Uterus (tissue), 4 donors: Measurements from ENCODE around the gene PPP2R5E. TPM values are rescaled to one million over a fixed set of nuclear protein-coding genes. Genes with fewer than 3 reads are reported as not detected.

Experiments used
- DNase-seq, 2 donors: peaks; one replicate each; pipeline ENCODE4 v3.0.0-alpha.2; 2019 to 2020
- H3K27ac ChIP-seq, 2 donors: fragments of 200-600 bp; sonication (generic); 1 replicate in 1 of 2; 2 replicates in 1 of 2; pipeline ENCODE4 v1.5.1; 2016 to 2018
- H3K27me3 ChIP-seq, 2 donors: fragments of 200-600 bp; sonication (generic); one replicate each; pipeline ENCODE4 v1.5.1; 2018 to 2019; ENCODE audit warnings: control low read depth in 1 of 2
- H3K36me3 ChIP-seq, 2 donors: fragments of 200-600 bp; sonication (generic); one replicate each; pipeline ENCODE4 v1.5.1; 2019; ENCODE audit warnings: control low read depth in 1 of 2
- H3K4me1 ChIP-seq, 2 donors: fragments of 200-600 bp; sonication (generic); one replicate each; pipeline ENCODE4 v1.5.1; 2018 to 2019; ENCODE audit warnings: control low read depth in 1 of 2
- H3K4me3 ChIP-seq, 2 donors: fragments of 200-600 bp; sonication (generic); 1 replicate in 1 of 2; 2 replicates in 1 of 2; pipeline ENCODE4 v1.5.1; 2018 to 2019; ENCODE audit warnings: mild to moderate bottlenecking in 1 of 2
- H3K9me3 ChIP-seq, 2 donors: fragments of 200-600 bp; sonication (generic); one replicate each; pipeline ENCODE4 v1.5.1; 2019; ENCODE audit warnings: control low read depth in 1 of 2
- POLR2A ChIP-seq, 2 donors: fragments of 450-650 bp; IDR thresholded peaks; one replicate each; pipeline ENCODE4 v1.6.1; 2016; ENCODE audit warnings: antibody characterized with exemption in 2 of 2, mild to moderate bottlenecking in 1 of 2, moderate library complexity in 1 of 2
- intact Hi-C: fragments of 100-400 bp; cut with DNase I; formaldehyde crosslinking; loops from one replicate; pipeline ENCODE4 v1.15.1; 2023; ENCODE audit warnings: low total_unique reads
- total RNA-seq, 4 donors: library from RNA; depleted of rRNA in 3 of 4; stranded (reverse); fragments of >200 nt in 3 of 4; gene quantifications; one replicate each; pipeline versions ENCODE4 v1.1.0 to v1.2.4, GENCODE V29; 2014 to 2023
- TF ChIP-seq, protein P1 (sequence below), 4 experiments: fragments of 200-600 bp in 2 of 4; fragments of 450-650 bp in 2 of 4; sonication (generic) in 2 of 4; IDR thresholded peaks; one replicate each; pipeline ENCODE4 v1.5.1; 2016 to 2019; ENCODE audit warnings: antibody characterized with exemption in 4 of 4, mild to moderate bottlenecking in 2 of 4, moderate library complexity in 1 of 4
- donor health status: DM: yes; HTN: yes; CAD: no.

The PPP2R5E gene
- total RNA-seq, 4 donors from 2014 or later = 20.0 to 62.0 (median 42.3) TPM

DNA sequence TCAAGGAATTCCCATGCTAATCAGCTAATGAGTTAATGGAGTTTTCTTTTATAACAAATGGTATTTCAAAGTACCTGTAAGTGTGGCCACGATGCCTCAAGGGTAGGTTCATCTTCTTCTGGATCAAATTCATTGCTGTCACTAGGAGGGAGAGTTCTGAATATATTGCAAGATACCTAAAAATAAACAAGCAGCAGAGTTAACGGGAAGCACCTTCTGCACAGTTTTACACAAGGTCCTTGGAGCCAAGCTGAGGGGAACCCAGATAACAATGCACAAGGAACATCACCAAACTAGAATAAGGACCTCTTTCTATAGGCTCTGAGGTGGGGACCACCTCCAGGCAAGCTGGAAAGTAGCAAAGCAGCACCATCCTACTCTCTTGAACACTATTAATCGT lies 121.3 kb downstream of the PPP2R5E start:
- intact Hi-C loops = no loop called here
- no peaks in the 10 kb centered on the region for H3K36me3 ChIP-seq
- DNase-seq = no peak
- H3K4me3 ChIP-seq = no peak overlapping the region
- no peak overlapping the region for H3K27ac ChIP-seq
- H3K9me3 ChIP-seq = no peaks in the 10 kb centered on the region
- H3K4me1 ChIP-seq = peaks cover 0 to 10% of the 10 kb centered on the region in 2 donors
- TF ChIP-seq, protein P1, sequence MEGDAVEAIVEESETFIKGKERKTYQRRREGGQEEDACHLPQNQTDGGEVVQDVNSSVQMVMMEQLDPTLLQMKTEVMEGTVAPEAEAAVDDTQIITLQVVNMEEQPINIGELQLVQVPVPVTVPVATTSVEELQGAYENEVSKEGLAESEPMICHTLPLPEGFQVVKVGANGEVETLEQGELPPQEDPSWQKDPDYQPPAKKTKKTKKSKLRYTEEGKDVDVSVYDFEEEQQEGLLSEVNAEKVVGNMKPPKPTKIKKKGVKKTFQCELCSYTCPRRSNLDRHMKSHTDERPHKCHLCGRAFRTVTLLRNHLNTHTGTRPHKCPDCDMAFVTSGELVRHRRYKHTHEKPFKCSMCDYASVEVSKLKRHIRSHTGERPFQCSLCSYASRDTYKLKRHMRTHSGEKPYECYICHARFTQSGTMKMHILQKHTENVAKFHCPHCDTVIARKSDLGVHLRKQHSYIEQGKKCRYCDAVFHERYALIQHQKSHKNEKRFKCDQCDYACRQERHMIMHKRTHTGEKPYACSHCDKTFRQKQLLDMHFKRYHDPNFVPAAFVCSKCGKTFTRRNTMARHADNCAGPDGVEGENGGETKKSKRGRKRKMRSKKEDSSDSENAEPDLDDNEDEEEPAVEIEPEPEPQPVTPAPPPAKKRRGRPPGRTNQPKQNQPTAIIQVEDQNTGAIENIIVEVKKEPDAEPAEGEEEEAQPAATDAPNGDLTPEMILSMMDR (IDR thresholded peaks at IDR 0.05) = no peak
- no peak for TF ChIP-seq POLR2A (IDR thresholded peaks at IDR 0.05)
- H3K27me3 ChIP-seq = no peaks in the 10 kb centered on the region

DNA sequence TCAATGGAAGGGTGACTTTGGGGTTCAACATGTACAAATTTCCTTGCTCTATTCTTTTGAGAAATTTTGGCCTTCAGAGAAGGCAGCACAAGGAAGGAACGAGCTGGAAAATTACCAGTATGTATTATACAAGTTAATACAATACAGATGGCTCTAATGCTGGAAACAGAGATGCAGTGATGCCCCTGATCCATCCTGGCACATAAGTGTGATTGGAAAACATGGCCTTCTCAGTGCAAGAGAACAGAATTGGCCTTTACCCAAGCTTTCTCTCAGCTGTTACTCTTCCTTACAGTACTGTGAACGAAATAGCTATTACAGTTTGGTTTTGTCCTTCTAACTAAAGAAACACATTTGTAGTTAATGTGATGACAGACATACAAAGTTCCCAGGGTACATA lies 122.0 kb downstream of the PPP2R5E start:
- H3K4me1 ChIP-seq = peaks cover 0 to 8% of the 10 kb centered on the region in 2 donors
- no peak for DNase-seq
- H3K27me3 ChIP-seq = no peaks in the 10 kb centered on the region
- H3K9me3 ChIP-seq = no peaks in the 10 kb centered on the region
- H3K27ac ChIP-seq = no peak overlapping the region
- no peak for TF ChIP-seq POLR2A (IDR thresholded peaks at IDR 0.05)
- TF ChIP-seq, protein P1 (IDR thresholded peaks at IDR 0.05) = no peak
- intact Hi-C loops = no loop called here
- H3K4me3 ChIP-seq = no peak overlapping the region
- H3K36me3 ChIP-seq = no peaks in the 10 kb centered on the region

DNA sequence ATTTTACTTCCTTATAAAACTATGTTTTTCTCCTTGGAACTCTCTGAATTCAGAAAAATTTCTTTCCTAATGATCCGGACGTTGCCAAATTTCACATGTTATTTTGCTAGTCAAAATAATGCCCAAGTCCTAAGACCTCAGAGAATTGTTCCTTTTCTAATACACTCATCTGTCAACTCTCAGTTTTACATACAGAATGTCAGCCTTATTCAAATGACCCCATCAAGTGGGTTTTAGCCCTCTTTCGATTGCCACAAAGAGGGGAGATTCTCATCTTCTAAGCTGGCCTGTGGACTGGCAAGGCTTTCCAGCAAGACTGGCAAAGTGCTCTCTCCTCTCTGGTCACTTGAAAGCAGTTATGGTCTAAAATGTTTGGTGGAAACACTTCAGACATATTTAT lies 125.2 kb downstream of the PPP2R5E start:
- Histone ChIP-seq H3K27ac (no peak overlapping the region), H3K27me3 (no peaks in the 10 kb centered on the region), H3K4me1 (no peaks in the 10 kb centered on the region), H3K4me3 (no peak overlapping the region), H3K36me3 (no peaks in the 10 kb centered on the region), H3K9me3 (no peaks in the 10 kb centered on the region)
- intact Hi-C loops = no loop called here
- no peak for TF ChIP-seq POLR2A (IDR thresholded peaks at IDR 0.05)
- TF ChIP-seq, protein P1 (IDR thresholded peaks at IDR 0.05) = no peak
- no peak for DNase-seq

DNA sequence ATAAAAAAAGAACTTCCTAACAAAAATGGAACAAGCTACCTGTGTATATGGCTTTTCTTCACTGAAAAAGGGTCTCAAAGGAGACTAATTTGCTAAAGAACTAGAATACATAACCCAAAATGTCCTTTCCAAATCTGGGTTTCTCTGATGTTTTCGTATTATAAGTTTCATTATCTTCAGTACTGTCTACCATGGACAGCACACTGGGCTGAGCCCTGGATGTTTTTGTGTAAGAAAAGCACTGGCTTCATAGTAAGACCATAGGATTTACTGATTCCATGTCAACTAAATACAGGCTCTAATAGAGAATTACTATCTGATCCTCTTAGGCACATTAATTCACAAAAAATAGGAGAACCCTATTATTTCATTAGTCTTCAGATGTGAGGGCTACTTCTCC lies 130.2 kb downstream of the PPP2R5E start:
- Histone ChIP-seq H3K9me3 (no peaks in the 10 kb centered on the region), H3K4me3 (no peak overlapping the region), H3K36me3 (no peaks in the 10 kb centered on the region), H3K27me3 (no peaks in the 10 kb centered on the region), H3K27ac (no peak overlapping the region), H3K4me1 (no peaks in the 10 kb centered on the region)
- no peak for DNase-seq
- TF ChIP-seq POLR2A (IDR thresholded peaks at IDR 0.05) = no peak
- TF ChIP-seq, protein P1 (IDR thresholded peaks at IDR 0.05) = no peak
- intact Hi-C loops = no loop called here

DNA sequence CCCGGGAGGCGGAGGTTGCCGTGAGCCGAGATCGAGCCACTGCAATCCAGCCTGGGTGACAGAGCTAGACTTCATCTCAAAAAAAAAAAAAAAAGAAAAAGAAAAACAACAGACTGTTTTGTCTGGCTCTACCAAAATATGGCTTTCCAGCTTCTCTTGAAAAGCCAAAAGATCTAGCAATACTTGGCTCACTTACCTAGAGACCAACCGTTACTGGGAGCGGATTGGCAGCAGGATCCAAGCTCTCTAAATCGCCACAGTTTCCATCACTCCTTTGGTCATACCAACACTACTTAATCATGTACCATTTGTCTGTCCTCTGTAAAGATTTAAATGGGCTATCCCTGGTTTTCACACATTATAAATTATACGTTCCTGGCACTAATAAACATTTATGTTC lies 136.8 kb downstream of the PPP2R5E start:
- Histone ChIP-seq H3K9me3 (no peaks in the 10 kb centered on the region), H3K36me3 (no peaks in the 10 kb centered on the region), H3K27me3 (no peaks in the 10 kb centered on the region), H3K4me1 (no peaks in the 10 kb centered on the region), H3K27ac (no peak overlapping the region), H3K4me3 (no peak overlapping the region)
- no peak for DNase-seq
- TF ChIP-seq, protein P1 (IDR thresholded peaks at IDR 0.05) = no peak
- no peak for TF ChIP-seq POLR2A (IDR thresholded peaks at IDR 0.05)
- intact Hi-C loops = no loop called here
